Activated T-cell treated with anti-CD3 and anti-CD28 coated beads for 1 hour (primary cell): Measurements from ENCODE around the gene OPN1MW2.
"Not testable (repeated sequence)": the region's sequence is repeated elsewhere in the genome, so short reads cannot be mapped to it uniquely, and the experiment has no call there.

Experiments used
- DNase-seq: peaks from one replicate; pipeline ENCODE4 v3.0.0-alpha.2; 2020; ENCODE audit warnings: low read depth

OPN1MW2 gene

GRCh38 chrX:154219456-154219855 lies at the start of gene OPN1MW2:
TSS of gene OPN1MW2 (plus strand) at chrX:154219756. CDS start at chrX:154219816, 60 bp downstream.
- DNase-seq = not testable (repeated sequence)

GRCh38 chrX:154172535-154172943 lies 47.0 kb upstream of the OPN1MW2 start:
- DNase-seq = not testable (repeated sequence)

DNA sequence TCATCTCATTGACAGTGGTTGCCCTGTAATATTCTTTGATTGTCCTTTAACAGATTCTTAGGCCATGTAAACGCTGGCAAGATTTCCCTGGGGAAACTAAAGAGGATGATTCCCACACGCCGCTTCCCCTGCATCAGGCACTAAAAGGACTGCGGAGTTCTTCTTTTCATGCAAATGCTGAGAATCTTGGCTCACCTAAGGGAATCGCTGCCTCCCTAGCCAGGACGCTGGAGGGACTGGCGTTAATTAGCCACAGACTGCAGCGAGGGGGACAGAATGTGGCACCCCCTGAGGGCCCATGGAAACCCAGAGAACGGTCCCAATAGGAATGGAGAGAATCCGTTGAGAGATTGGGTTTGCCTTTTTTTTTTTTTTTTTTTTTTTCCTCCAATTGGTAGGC lies 45.2 kb upstream of the OPN1MW2 start:
- not testable (repeated sequence) for DNase-seq

- not testable (repeated sequence) for DNase-seq
Observed at GRCh38 chrX:154182296-154182695, 37.3 kb upstream of the OPN1MW2 start, which contains the start of gene OPN1MW. TSS of gene OPN1MW (plus strand) at chrX:154182596. CDS start at chrX:154182678, 82 bp downstream.

GRCh38 chrX:154183794-154184193 lies 35.8 kb upstream of the OPN1MW2 start:
- DNase-seq = not testable (repeated sequence)

GRCh38 chrX:154192846-154193245 lies 26.7 kb upstream of the OPN1MW2 start:
- DNase-seq = not testable (repeated sequence)

GRCh38 chrX:154194316-154194715 lies 25.2 kb upstream of the OPN1MW2 start:
- not testable (repeated sequence) for DNase-seq

DNA sequence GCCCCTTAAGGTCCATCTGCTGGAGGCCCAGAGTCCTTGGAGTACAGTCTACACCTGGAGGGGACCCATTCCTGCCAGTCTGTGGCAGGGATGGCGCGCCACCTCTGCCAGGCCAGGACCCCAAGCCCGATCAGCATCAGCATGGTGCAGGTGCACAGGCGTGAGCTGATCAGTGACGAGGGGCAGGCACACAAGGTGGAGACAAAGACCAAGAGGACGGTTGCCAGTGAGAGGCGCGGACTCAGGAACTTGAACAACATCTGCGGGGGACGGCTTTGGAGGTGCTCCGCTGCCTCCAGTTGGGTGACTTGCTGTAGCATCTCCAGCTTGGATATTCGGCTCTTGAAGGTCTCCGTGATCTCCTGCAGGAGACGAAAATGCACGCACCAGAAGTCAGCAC lies 23.1 kb upstream of the OPN1MW2 start:
- not testable (repeated sequence) for DNase-seq

GRCh38 chrX:154209670-154210418 lies 9.7 kb upstream of the OPN1MW2 start:
- not testable (repeated sequence) for DNase-seq

- not testable (repeated sequence) for DNase-seq
Observed at GRCh38 chrX:154211057-154211456, 8.5 kb upstream of the OPN1MW2 start.

- DNase-seq = not testable (repeated sequence)
Observed at GRCh38 chrX:154211499-154211898, 8.1 kb upstream of the OPN1MW2 start.

DNA sequence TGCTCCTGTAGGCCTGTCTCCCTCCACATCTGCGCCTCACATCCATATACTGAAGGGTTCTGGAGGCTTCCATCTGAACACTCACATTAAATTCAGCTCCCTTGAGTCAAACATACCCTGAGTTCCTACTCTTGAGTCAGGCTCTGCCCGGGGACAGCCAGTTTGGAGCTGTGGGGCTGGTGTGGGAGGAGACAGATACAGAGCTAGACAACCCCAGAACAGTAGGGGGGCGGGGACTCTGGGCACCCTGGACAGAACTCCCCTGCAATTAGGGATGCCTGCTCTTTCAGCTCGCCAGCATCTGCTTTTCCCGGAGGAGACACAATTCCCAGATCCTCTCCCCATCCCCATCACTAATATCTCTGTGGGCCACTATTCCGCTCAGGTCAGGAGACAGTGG lies 5.7 kb downstream of the OPN1MW2 start:
- DNase-seq = not testable (repeated sequence)

DNA sequence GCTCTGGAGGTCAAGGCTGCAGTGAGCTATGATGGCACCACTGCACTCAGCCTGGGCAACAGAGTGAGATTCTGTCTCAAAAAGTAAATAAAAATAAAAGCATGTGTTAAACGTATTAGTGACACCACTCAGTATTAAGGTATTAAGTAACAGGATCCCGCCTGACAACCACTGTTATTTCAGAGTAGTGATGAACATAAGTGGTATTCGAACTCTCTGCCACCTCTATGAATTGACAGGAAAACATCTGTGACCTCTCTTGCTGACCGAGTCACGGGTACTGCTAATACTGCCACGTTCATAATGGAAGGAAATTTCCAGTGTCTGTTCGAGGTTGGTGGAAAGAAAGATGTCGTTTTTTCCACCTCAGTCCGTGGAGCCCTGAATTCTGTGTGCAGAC lies 7.2 kb downstream of the OPN1MW2 start:
- DNase-seq = not testable (repeated sequence)

DNA sequence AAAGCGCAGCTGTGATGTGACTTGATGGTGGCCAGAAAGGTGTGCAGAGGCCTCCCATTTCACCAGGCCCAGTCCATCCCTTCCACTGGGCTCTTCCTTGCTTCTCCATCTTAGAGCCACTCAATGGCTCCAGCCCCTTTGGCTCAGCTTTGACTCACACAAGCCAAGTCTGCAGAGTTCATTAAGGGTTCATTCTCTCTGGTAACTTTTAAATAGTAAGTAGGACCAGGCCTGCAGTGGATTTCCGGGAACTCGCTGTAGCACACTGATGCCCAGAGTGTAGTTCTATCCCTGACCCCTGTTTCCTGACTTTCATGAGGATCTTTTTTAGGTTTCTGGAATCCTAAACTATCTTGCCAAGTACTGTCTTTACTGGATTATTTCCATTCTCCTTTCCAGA lies 11.9 kb downstream of the OPN1MW2 start:
- not testable (repeated sequence) for DNase-seq

DNA sequence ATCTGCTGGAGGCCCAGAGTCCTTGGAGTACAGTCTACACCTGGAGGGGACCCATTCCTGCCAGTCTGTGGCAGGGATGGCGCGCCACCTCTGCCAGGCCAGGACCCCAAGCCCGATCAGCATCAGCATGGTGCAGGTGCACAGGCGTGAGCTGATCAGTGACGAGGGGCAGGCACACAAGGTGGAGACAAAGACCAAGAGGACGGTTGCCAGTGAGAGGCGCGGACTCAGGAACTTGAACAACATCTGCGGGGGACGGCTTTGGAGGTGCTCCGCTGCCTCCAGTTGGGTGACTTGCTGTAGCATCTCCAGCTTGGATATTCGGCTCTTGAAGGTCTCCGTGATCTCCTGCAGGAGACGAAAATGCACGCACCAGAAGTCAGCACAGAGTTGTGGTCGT lies 14.1 kb downstream of the OPN1MW2 start:
- DNase-seq = not testable (repeated sequence)

DNA sequence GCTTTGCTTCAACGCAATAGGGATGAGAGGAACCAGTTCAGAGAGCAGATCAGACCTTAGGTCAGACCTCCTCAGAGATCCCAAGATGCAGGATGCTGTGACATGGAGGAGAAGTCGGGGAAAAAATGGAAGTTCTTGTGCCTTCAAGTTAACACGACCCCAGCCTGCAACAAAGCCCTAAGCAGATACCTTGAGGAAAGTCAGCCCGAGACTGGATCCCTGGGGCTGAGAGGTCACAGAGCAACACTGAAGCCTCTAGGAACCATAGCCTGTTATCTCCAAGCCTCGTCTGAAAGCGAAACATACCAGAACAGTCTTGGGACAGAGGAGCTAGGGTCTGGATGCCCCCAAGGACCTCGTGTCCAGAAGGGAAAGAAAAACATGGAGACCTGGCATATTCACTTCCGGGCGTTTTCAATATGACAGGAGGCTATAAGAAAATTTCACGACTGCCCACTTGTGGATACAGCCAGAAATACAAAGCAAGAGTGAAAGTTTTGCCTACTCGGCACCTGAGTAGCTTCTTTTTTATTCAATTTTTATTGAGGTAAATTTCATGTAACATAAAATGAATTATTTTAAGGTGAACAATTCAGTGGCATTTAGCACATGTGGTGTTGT lies 19.5 kb downstream of the OPN1MW2 start:
- DNase-seq = not testable (repeated sequence)

DNA sequence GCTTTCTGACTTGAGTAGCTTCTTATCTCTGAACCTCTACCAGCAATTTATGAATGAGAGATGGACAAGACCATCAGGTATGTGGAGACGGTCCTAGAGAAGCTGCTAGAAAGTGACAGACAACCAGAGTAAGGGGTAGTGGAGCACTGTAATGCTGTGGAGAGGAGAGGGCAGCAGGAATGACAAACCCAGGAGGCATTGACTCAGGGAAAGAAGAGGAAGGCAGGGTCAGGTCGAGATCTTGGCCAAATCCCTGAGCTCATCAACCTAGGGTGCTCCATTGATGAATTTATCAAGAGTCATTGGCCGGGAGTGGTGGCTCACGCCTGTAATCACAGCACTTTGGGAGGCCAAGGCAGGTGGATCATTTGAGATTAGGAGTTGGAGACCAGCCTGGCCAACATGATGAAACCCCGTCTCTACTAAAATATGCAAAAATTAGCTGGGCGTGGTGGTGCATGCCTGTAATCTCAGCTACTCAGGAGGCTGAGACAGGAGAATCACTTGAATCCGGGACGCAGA lies 20.5 kb downstream of the OPN1MW2 start:
- DNase-seq = not testable (repeated sequence)

DNA sequence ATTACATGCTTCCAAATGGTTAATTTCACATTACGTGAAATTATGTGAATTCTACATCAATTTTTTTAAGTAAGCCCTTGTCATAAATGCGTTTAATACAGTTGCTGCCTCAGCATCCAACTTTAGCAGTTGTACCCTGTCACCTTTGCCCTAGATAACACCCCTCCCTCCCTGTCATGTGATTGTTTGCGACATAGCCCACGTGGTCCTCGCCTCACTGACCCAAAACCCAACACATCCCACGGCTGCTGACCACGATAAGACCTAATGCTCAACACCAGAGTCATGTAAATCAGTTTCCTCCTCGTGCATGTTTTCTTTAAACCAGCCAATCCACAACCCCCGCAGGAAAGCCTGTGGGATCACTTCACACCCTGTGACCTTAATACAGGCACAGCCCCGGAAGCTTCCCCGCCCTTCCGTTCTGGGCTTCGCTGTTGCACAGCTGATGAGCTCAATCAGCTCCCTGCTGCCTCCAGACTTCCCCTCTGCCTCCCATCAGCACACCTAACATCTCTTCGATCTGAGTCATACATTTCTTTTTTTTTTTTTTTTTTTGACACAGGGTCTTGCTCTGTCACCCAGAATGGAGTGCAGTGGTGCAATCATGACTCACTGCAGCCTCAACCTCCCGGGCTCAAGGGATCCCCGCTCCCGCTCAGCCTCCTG lies 28.0 kb downstream of the OPN1MW2 start:
- not testable (repeated sequence) for DNase-seq

DNA sequence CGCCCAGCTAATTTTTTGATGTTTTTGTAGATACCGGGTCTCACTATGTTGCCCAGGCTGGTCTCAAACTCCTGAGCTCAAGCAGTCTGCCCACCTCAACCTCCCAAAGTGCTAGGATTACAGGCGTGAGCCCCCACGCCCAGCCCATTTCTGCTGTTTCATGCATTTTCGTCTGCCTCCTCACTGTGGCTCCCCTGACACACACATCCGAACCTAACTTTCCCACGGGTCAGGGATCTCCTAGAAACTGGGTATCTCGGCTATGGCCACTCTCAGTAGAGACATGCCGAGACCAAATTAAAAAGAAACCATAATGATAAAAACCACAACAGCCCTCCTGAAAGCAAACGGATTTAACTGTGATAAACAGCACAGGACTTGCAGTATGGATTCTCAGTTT lies 28.5 kb downstream of the OPN1MW2 start:
- not testable (repeated sequence) for DNase-seq

- not testable (repeated sequence) for DNase-seq
Observed at GRCh38 chrX:154257282-154257681, 37.7 kb downstream of the OPN1MW2 start, which contains the start of gene OPN1MW3. TSS of gene OPN1MW3 (plus strand) at chrX:154257582. CDS start at chrX:154257620, 38 bp downstream.

- not testable (repeated sequence) for DNase-seq
Observed at GRCh38 chrX:154258711-154259110, 39.2 kb downstream of the OPN1MW2 start.

DNA sequence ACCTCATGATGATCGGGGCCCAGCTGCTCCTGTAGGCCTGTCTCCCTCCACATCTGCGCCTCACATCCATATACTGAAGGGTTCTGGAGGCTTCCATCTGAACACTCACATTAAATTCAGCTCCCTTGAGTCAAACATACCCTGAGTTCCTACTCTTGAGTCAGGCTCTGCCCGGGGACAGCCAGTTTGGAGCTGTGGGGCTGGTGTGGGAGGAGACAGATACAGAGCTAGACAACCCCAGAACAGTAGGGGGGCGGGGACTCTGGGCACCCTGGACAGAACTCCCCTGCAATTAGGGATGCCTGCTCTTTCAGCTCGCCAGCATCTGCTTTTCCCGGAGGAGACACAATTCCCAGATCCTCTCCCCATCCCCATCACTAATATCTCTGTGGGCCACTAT lies 43.5 kb downstream of the OPN1MW2 start:
- not testable (repeated sequence) for DNase-seq
